Suprapubic skin (tissue), 4 donors: Measurements from ENCODE around the gene MUC5B. TPM values are rescaled to one million over a fixed set of nuclear protein-coding genes. Genes with fewer than 3 reads are reported as not detected.

Experiments used
- DNase-seq, 2 donors: peaks; one replicate each; pipeline ENCODE4 v3.0.0-alpha.2; 2019; ENCODE audit warnings: low spot score in 2 of 2
- H3K27ac ChIP-seq: fragments of 200-600 bp; sonication (generic); one replicate; pipeline ENCODE4 v1.5.1; 2019
- H3K27me3 ChIP-seq: fragments of 200-600 bp; sonication (generic); one replicate; pipeline ENCODE4 v1.5.1; 2019
- H3K36me3 ChIP-seq: fragments of 200-600 bp; sonication (generic); one replicate; pipeline ENCODE4 v1.5.1; 2019
- H3K4me1 ChIP-seq: fragments of 200-600 bp; sonication (generic); one replicate; pipeline ENCODE4 v1.5.1; 2019
- H3K4me3 ChIP-seq: fragments of 200-600 bp; sonication (generic); one replicate; pipeline ENCODE4 v1.5.1; 2019; ENCODE audit warnings: mild to moderate bottlenecking
- H3K9me3 ChIP-seq: fragments of 200-600 bp; sonication (generic); one replicate; pipeline ENCODE4 v1.5.1; 2019
- CTCF ChIP-seq, 2 donors: fragments of 200-600 bp in 1 of 2; fragments of 450-650 bp in 1 of 2; sonication (generic) in 1 of 2; IDR thresholded peaks; one replicate each; pipeline ENCODE4 v1.5.1; 2016 to 2019; ENCODE audit warnings: antibody characterized with exemption in 2 of 2, mild to moderate bottlenecking in 1 of 2, moderate library complexity in 1 of 2
- EP300 ChIP-seq: sonication (generic); formaldehyde crosslinking; IDR thresholded peaks from one replicate; pipeline ENCODE4 v1.6.1; 2017; ENCODE audit warnings: antibody characterized with exemption
- POLR2A ChIP-seq, 2 donors: fragments of 450-650 bp; IDR thresholded peaks; one replicate each; pipeline ENCODE4 v1.6.1; 2017; ENCODE audit warnings: antibody characterized with exemption in 2 of 2, mild to moderate bottlenecking in 2 of 2, moderate library complexity in 2 of 2
- POLR2AphosphoS5 ChIP-seq, 3 donors: sonication (generic); formaldehyde crosslinking; IDR thresholded peaks; one replicate each; pipeline ENCODE4 v1.6.1; 2017; ENCODE audit warnings: antibody characterized with exemption in 3 of 3
- WGBS: methylation state at CpG from one replicate; pipeline ENCODE4 v1.1.5; 2018; 5-methylcytosine and 5-hydroxymethylcytosine counted together
- total RNA-seq, 4 donors: library from RNA; depleted of rRNA; stranded (reverse); fragments of >200 nt; gene quantifications; one replicate each; pipeline ENCODE4 v1.1.0, GENCODE V29; 2016

Gene MUC5B
- total RNA-seq, 4 donors from 2014 or later = 0.08 to 0.34 (median 0.13) TPM

- Histone ChIP-seq H3K4me3 (no peak overlapping the region), H3K4me1 (peaks cover 7% of the 10 kb centered on the region), H3K27ac (no peak overlapping the region), H3K9me3 (no peaks in the 10 kb centered on the region), H3K36me3 (peaks cover 5% of the 10 kb centered on the region), H3K27me3 (no peaks in the 10 kb centered on the region)
- 88% methylated on average over 9 of the region's 9 CpGs for WGBS
- no peak for DNase-seq
- TF ChIP-seq POLR2AphosphoS5 (IDR thresholded peaks at IDR 0.05) = no peak
- no peak for TF ChIP-seq EP300
- no peak for TF ChIP-seq CTCF (IDR thresholded peaks at IDR 0.05)
- no peak for TF ChIP-seq POLR2A (IDR thresholded peaks at IDR 0.05)
Measured at GRCh38 chr11:1267441-1268100, 44.7 kb downstream of the MUC5B start.

DNA sequence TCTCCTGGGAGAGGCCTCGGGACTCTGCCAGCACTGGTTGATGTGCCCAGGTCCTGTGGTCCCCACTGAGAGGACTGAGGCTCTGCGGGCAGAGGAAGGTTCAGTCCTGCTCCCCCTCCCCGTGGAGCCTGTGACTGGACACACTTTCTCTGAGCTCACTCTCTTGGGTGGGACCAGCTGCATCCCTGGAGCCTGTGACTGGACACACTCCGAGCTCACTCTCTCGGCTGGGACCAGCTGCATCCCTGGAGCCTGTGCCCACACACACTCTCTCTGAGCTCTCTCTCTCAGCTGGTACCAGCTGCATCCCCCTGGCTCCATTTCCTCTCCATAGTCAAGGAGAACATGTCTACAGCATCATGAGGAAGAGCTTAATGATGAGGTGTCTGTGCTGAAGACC lies 47.1 kb downstream of the MUC5B start:
- no peak for DNase-seq
- 82% methylated on average over 5 of the region's 5 CpGs for WGBS

DNA sequence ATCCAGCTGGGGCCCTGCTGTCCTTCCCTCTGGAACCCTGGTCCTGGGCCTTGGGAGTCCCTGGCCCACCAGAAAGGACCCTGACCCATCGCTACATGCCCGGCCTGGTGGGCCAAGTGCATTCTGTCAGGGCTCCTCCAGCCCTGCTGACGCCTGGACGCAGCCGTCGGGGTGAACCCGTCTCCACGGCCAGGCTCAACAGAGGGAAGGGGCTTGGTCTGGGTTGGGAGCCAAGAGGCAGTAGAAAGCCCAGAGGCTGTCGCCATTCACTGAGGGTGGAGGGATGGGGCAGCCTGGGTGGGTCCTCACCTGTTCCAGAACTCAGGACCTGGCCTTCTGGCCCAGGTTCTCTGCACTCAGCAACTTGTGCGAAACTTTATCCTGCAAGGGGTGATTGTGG lies 47.6 kb downstream of the MUC5B start:
- no peak overlapping the region for H3K4me3 ChIP-seq
- peaks cover 21% of the 10 kb centered on the region for H3K36me3 ChIP-seq
- H3K27me3 ChIP-seq = no peaks in the 10 kb centered on the region
- no peak overlapping the region for H3K27ac ChIP-seq
- TF ChIP-seq EP300 = no peak
- no peak for TF ChIP-seq CTCF (IDR thresholded peaks at IDR 0.05)
- TF ChIP-seq POLR2A (IDR thresholded peaks at IDR 0.05) = no peak
- no peak for TF ChIP-seq POLR2AphosphoS5 (IDR thresholded peaks at IDR 0.05)
- H3K9me3 ChIP-seq = no peaks in the 10 kb centered on the region
- no peak for DNase-seq
- WGBS = 83% methylated on average over 2 of the region's 10 CpGs
- H3K4me1 ChIP-seq = no peaks in the 10 kb centered on the region

More for the DNA sequence above, 47.1 kb downstream of the MUC5B start:
- Histone ChIP-seq H3K4me1 (no peaks in the 10 kb centered on the region), H3K27me3 (no peaks in the 10 kb centered on the region), H3K36me3 (peaks cover 16% of the 10 kb centered on the region), H3K9me3 (no peaks in the 10 kb centered on the region), H3K27ac (no peak overlapping the region), H3K4me3 (no peak overlapping the region)
- TF ChIP-seq POLR2AphosphoS5 (IDR thresholded peaks at IDR 0.05) = no peak

GRCh38 chr11:1271002-1271401 lies 48.1 kb downstream of the MUC5B start:
- 79% methylated on average over 7 of the region's 13 CpGs for WGBS
- no peaks in the 10 kb centered on the region for H3K27me3 ChIP-seq
- no peak overlapping the region for H3K27ac ChIP-seq
- no peak for TF ChIP-seq POLR2A (IDR thresholded peaks at IDR 0.05)
- TF ChIP-seq POLR2AphosphoS5 (IDR thresholded peaks at IDR 0.05) = no peak
- no peak for TF ChIP-seq CTCF (IDR thresholded peaks at IDR 0.05)
- TF ChIP-seq EP300 = no peak
- H3K9me3 ChIP-seq = no peaks in the 10 kb centered on the region
- H3K36me3 ChIP-seq = peaks cover 24% of the 10 kb centered on the region
- H3K4me3 ChIP-seq = no peak overlapping the region
- H3K4me1 ChIP-seq = no peaks in the 10 kb centered on the region
- DNase-seq = no peak

DNA sequence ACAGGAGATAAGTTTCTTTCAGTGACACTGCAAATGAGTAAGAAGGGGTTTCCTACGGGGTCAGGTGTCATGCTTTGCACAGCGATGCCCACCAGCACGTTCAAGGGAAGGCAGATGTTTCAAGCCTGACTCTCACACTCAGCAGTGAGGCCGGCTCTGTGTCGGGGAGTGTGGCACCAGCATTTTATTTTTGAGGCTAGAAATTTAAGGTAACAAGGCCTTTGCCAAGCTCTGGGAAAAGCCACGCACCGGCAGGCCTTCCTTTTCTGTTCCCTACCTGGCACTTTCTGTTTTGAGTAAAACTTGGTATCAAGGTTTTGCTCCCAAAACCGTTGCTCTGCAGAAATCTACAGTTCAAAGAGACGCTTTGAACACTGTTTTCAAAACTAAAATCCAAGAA lies 48.5 kb downstream of the MUC5B start:
- WGBS = 86% methylated on average over 9 of the region's 9 CpGs
- no peak for DNase-seq
- Histone ChIP-seq H3K36me3 (peaks cover 28% of the 10 kb centered on the region), H3K4me1 (no peaks in the 10 kb centered on the region), H3K27me3 (no peaks in the 10 kb centered on the region), H3K4me3 (no peak overlapping the region), H3K27ac (no peak overlapping the region), H3K9me3 (no peaks in the 10 kb centered on the region)
- no peak for TF ChIP-seq POLR2A (IDR thresholded peaks at IDR 0.05)
- TF ChIP-seq EP300 = no peak
- TF ChIP-seq CTCF (IDR thresholded peaks at IDR 0.05) = no peak
- TF ChIP-seq POLR2AphosphoS5 (IDR thresholded peaks at IDR 0.05) = no peak

GRCh38 chr11:1271927-1272326 lies 49.1 kb downstream of the MUC5B start:
- Histone ChIP-seq H3K27ac (no peak overlapping the region), H3K27me3 (no peaks in the 10 kb centered on the region), H3K4me1 (no peaks in the 10 kb centered on the region), H3K9me3 (no peaks in the 10 kb centered on the region), H3K36me3 (peaks cover 33% of the 10 kb centered on the region), H3K4me3 (no peak overlapping the region)
- DNase-seq = no peak
- no peak for TF ChIP-seq POLR2A (IDR thresholded peaks at IDR 0.05)
- no peak for TF ChIP-seq CTCF (IDR thresholded peaks at IDR 0.05)
- TF ChIP-seq EP300 = no peak
- TF ChIP-seq POLR2AphosphoS5 (IDR thresholded peaks at IDR 0.05) = no peak
- 73% methylated on average over 5 of the region's 30 CpGs for WGBS
